ENCODE data around the gene KIF21A. TPM values are rescaled to one million over a fixed set of nuclear protein-coding genes. Genes with fewer than 3 reads are reported as not detected.

KIF21A gene
- total and polyA plus RNA-seq, 4 donors = 5.2 to 36.5 (median 13.3) TPM

DNA sequence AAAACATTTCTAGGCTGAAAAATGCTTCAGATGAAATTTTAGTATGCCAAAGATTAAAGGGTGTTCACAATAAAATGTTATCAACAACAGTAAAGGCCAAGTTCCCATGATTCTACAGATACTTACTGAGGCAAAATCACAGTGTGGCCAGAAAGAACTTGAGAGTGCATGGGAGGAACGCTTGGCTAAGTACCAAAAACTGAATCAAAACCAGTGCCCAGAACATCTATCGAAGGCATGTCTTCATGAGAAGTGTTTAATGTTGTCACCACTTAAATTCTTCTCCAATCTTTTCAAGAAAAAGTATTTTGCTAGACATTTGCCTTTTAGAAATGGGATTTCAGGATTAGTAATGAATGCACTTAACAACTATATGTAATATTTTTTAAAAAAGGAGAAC is 41.5 kb downstream of the KIF21A start:
- no peak overlapping the region for H3K4me3 ChIP-seq
- H3K4me1 ChIP-seq (ENCODE audit: control insufficient read depth in 5 of 5, insufficient read depth in 5 of 5, low read length in 5 of 5) = peaks cover 0 to 5% (median 0%) of the 10 kb centered on the region in 5 donors
- H3K27ac ChIP-seq (ENCODE audit: low read depth in 1 of 2, low read length in 1 of 2) = no peak overlapping the region
- no peaks in the 10 kb centered on the region for H3K27me3 ChIP-seq (ENCODE audit: control insufficient read depth in 3 of 3, insufficient read depth in 3 of 3, low read length in 2 of 3)
- DNase-seq (peak in 1 of 3 donors; percentile 3), ATAC-seq (ENCODE audit: insufficient read depth, low FRiP score) (no peak)
- WGBS, 2 donors = 63 to 81% methylated on average over 2 of the region's 2 CpGs
- no peaks in the 10 kb centered on the region for H3K36me3 ChIP-seq (ENCODE audit: control insufficient read depth in 4 of 4, insufficient read depth in 4 of 4, low read length in 4 of 4)
- H3K9me3 ChIP-seq (ENCODE audit: control insufficient read depth in 4 of 4, insufficient read depth in 3 of 4, low read length in 3 of 4) = no peaks in the 10 kb centered on the region
- no peak overlapping the region for H3K9ac ChIP-seq (ENCODE audit: insufficient read depth in 1 of 2, low read length in 2 of 2)
- TF ChIP-seq, protein P1, sequence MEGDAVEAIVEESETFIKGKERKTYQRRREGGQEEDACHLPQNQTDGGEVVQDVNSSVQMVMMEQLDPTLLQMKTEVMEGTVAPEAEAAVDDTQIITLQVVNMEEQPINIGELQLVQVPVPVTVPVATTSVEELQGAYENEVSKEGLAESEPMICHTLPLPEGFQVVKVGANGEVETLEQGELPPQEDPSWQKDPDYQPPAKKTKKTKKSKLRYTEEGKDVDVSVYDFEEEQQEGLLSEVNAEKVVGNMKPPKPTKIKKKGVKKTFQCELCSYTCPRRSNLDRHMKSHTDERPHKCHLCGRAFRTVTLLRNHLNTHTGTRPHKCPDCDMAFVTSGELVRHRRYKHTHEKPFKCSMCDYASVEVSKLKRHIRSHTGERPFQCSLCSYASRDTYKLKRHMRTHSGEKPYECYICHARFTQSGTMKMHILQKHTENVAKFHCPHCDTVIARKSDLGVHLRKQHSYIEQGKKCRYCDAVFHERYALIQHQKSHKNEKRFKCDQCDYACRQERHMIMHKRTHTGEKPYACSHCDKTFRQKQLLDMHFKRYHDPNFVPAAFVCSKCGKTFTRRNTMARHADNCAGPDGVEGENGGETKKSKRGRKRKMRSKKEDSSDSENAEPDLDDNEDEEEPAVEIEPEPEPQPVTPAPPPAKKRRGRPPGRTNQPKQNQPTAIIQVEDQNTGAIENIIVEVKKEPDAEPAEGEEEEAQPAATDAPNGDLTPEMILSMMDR (IDR thresholded peaks at IDR 0.05; ENCODE audit: control extremely low read depth, extremely low read depth) = no peak

DNA sequence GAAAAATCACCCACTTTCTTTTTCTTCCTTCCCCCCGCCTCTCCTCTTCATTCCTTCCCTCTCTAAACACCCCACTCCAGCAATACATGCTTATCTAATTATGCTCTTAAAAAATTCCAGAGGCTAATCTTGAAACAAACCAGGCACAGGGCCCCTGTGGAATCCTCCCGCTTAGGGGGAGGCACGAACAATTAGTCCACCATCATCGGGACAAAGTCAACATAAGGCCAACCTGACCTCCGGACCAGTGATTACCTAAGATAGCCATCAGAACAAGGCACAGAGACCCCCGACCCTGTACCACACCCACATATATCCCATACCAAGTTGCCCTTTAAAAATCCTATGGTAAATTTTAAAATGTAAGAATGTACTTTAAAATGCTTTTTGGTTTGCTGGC is 47.1 kb downstream of the KIF21A start:
- DNase-seq (no peak), ATAC-seq (ENCODE audit: insufficient read depth, low FRiP score) (no peak)
- H3K4me3 ChIP-seq = no peak overlapping the region
- H3K36me3 ChIP-seq (ENCODE audit: control insufficient read depth in 4 of 4, insufficient read depth in 4 of 4, low read length in 4 of 4) = no peaks in the 10 kb centered on the region
- no peak overlapping the region for H3K9ac ChIP-seq (ENCODE audit: insufficient read depth in 1 of 2, low read length in 2 of 2)
- H3K27me3 ChIP-seq (ENCODE audit: control insufficient read depth in 3 of 3, insufficient read depth in 3 of 3, low read length in 2 of 3) = no peaks in the 10 kb centered on the region
- 62 to 81% methylated on average over 6 of the region's 6 CpGs for WGBS, 2 donors
- TF ChIP-seq, protein P1 (IDR thresholded peaks at IDR 0.05; ENCODE audit: control extremely low read depth, extremely low read depth) = no peak
- peaks cover 0 to 13% (median 1%) of the 10 kb centered on the region in 5 donors for H3K4me1 ChIP-seq (ENCODE audit: control insufficient read depth in 5 of 5, insufficient read depth in 5 of 5, low read length in 5 of 5)
- peak overlapping the region in 1 of 2 donors; percentile 56 for H3K27ac ChIP-seq (ENCODE audit: low read depth in 1 of 2, low read length in 1 of 2)
- H3K9me3 ChIP-seq (ENCODE audit: control insufficient read depth in 4 of 4, insufficient read depth in 3 of 4, low read length in 3 of 4) = no peaks in the 10 kb centered on the region

DNA sequence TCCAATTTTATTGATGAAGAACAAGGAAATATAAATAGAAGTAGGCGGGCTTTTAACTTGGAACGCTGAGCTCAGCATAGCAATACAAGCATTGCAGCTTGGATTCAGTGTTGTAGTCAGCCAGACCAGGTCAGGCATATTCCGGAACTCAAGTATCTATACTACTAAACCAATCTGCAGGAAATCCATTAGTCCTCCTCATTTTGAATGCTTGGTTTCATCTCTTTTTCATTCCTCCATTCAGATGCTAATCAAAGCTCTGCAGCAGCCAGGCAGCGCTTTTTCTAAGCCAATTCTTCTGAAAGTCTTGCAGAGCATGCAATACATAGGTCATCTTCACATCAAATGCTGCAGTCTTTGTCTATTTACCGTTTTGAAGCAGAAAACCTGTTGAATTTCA is 49.0 kb downstream of the KIF21A start:
- WGBS, 2 donors = 59 to 70% methylated on average over 5 of the region's 5 CpGs
- ATAC-seq (ENCODE audit: insufficient read depth, low FRiP score) = no peak
- no peak overlapping the region for H3K4me3 ChIP-seq
- TF ChIP-seq, protein P1 (IDR thresholded peaks at IDR 0.05; ENCODE audit: control extremely low read depth, extremely low read depth) = no peak
- H3K9me3 ChIP-seq (ENCODE audit: control insufficient read depth in 4 of 4, insufficient read depth in 3 of 4, low read length in 3 of 4) = no peaks in the 10 kb centered on the region
- no peak overlapping the region for H3K9ac ChIP-seq (ENCODE audit: insufficient read depth in 1 of 2, low read length in 2 of 2)
- H3K4me1 ChIP-seq (ENCODE audit: control insufficient read depth in 5 of 5, insufficient read depth in 5 of 5, low read length in 5 of 5) = peaks cover 0 to 13% (median 1%) of the 10 kb centered on the region in 5 donors
- H3K36me3 ChIP-seq (ENCODE audit: control insufficient read depth in 4 of 4, insufficient read depth in 4 of 4, low read length in 4 of 4) = no peaks in the 10 kb centered on the region
- DNase-seq = no peak
- no peaks in the 10 kb centered on the region for H3K27me3 ChIP-seq (ENCODE audit: control insufficient read depth in 3 of 3, insufficient read depth in 3 of 3, low read length in 2 of 3)
- no peak overlapping the region for H3K27ac ChIP-seq (ENCODE audit: low read depth in 1 of 2, low read length in 1 of 2)

DNA sequence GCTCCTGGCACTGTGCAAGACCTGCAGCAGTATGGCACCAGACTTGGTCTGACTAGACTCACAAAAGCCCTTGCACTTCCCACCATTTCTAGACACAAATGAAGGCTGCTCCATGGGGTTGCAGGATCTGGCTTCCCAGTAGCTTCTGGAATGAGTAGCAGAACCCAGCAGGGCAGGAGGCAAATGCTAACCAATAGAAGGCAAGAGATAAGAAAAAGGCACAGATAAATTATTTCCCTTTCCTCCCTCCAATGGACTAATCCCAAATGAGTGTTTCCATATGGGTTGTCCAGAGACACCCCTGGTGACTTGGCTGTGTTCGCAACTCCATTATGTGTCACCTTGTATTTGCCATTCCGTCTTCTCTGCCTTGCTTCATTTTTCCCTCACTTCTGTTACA is 49.7 kb downstream of the KIF21A start:
- WGBS, 2 donors = 76 to 85% methylated on average over 2 of the region's 2 CpGs
- ATAC-seq (ENCODE audit: insufficient read depth, low FRiP score) = no peak

More for the DNA sequence above, 49.7 kb downstream of the KIF21A start:
- H3K9ac ChIP-seq (ENCODE audit: insufficient read depth in 1 of 2, low read length in 2 of 2) = no peak overlapping the region
- TF ChIP-seq, protein P1 (IDR thresholded peaks at IDR 0.05; ENCODE audit: control extremely low read depth, extremely low read depth) = no peak
- H3K27ac ChIP-seq (ENCODE audit: low read depth in 1 of 2, low read length in 1 of 2) = no peak overlapping the region
- peak in 1 of 3 donors; percentile 2 for DNase-seq
- no peaks in the 10 kb centered on the region for H3K9me3 ChIP-seq (ENCODE audit: control insufficient read depth in 4 of 4, insufficient read depth in 3 of 4, low read length in 3 of 4)
- no peaks in the 10 kb centered on the region for H3K27me3 ChIP-seq (ENCODE audit: control insufficient read depth in 3 of 3, insufficient read depth in 3 of 3, low read length in 2 of 3)
- peaks cover 0 to 13% (median 1%) of the 10 kb centered on the region in 5 donors for H3K4me1 ChIP-seq (ENCODE audit: control insufficient read depth in 5 of 5, insufficient read depth in 5 of 5, low read length in 5 of 5)
- H3K4me3 ChIP-seq = no peak overlapping the region
- H3K36me3 ChIP-seq (ENCODE audit: control insufficient read depth in 4 of 4, insufficient read depth in 4 of 4, low read length in 4 of 4) = no peaks in the 10 kb centered on the region

Data from lung (tissue), 12 donors.